ENCODE results near the gene PNLDC1.
"Not testable (repeated sequence)": the region's sequence is repeated elsewhere in the genome, so short reads cannot be mapped to it uniquely, and the experiment has no call there.

Gene PNLDC1

DNA sequence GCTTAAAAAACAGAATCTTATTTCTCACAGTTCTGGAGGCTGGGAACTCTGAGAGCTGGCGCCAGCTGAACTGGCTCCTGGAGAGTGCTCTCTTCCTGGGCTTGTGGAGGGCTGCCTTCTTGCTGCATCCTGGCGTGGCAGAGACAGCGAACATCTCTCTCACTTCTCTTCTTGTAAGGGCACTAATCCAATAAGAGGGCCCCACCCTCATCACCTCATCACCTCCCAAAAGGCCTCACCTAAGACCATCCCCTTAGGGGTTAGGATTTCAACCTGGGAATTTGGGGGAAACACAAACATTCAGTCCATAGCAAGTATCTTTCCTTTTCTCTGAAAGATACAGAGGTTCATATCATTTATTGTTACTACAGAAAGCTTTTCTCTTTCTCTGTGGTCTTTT, 23.9 kb downstream of the PNLDC1 start:
- Histone ChIP-seq H3K4me3 (ENCODE audit: low read depth in 1 of 2, low read length in 2 of 2) (no peak overlapping the region), H3K4me1 (ENCODE audit: control insufficient read depth in 1 of 2, insufficient read depth in 2 of 2, low read length in 2 of 2) (no peaks in the 10 kb centered on the region), H3K36me3 (ENCODE audit: control insufficient read depth in 1 of 2, insufficient read depth in 2 of 2, low read length in 2 of 2) (no peaks in the 10 kb centered on the region), H3K9me3 (ENCODE audit: control insufficient read depth in 1 of 2, low read length in 2 of 2) (no peaks in the 10 kb centered on the region), H3K27me3 (ENCODE audit: low read depth, low read length) (no peaks in the 10 kb centered on the region), H3K27ac (ENCODE audit: low read length) (no peak overlapping the region)

DNA sequence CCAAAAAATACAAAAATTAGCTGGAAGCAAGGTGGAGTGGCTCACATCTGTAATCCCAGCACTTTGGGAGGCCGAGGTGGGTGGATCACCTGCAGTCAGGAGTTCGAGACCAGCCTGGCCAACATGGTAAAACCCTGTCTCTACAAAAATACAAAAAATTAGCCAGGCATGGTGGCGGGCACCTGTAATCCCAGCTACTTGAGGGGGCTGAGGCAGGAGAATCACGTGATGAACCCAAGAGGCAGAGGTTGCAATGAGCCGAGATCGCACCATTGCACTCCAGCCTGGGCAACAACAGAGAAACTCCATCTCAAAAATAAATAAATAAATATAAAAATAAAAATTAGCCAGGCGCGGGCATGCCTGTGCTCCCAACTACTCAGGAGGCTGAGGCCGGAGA, 24.6 kb downstream of the PNLDC1 start:
- H3K9me3 ChIP-seq (ENCODE audit: control insufficient read depth in 1 of 2, low read length in 2 of 2); H3K4me1 ChIP-seq (ENCODE audit: control insufficient read depth in 1 of 2, insufficient read depth in 2 of 2, low read length in 2 of 2); H3K27ac ChIP-seq (ENCODE audit: low read length); H3K27me3 ChIP-seq (ENCODE audit: low read depth, low read length); H3K36me3 ChIP-seq (ENCODE audit: control insufficient read depth in 1 of 2, insufficient read depth in 2 of 2, low read length in 2 of 2); H3K4me3 ChIP-seq (ENCODE audit: low read depth in 1 of 2, low read length in 2 of 2): not testable (repeated sequence)

DNA sequence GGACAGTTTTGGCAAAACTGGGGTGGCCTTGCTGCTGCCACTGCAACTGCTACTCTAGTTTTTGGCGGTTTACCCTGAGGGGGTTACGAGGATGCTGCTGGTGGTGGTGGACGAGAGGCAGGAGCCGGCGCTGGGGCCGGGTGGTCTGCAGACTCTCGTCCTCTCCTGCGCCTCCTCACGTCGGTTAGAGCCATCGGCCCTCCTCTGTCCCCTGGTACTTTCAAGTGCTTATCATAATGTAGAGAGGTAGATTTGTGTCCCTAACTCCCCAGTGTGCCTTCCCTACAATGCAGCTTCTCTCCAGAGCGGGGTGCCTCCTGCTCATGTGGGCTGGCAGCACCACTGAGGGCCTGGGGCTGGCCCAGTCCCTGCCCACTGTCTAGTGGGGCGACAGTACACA, 25.9 kb downstream of the PNLDC1 start:
- Histone ChIP-seq H3K4me3 (ENCODE audit: low read depth in 1 of 2, low read length in 2 of 2) (no peak overlapping the region), H3K27ac (ENCODE audit: low read length) (no peak overlapping the region), H3K27me3 (ENCODE audit: low read depth, low read length) (no peaks in the 10 kb centered on the region), H3K36me3 (ENCODE audit: control insufficient read depth in 1 of 2, insufficient read depth in 2 of 2, low read length in 2 of 2) (no peaks in the 10 kb centered on the region), H3K9me3 (ENCODE audit: control insufficient read depth in 1 of 2, low read length in 2 of 2) (no peaks in the 10 kb centered on the region), H3K4me1 (ENCODE audit: control insufficient read depth in 1 of 2, insufficient read depth in 2 of 2, low read length in 2 of 2) (no peaks in the 10 kb centered on the region)

- H3K9me3 ChIP-seq (ENCODE audit: control insufficient read depth in 1 of 2, low read length in 2 of 2) = no peaks in the 10 kb centered on the region
- no peaks in the 10 kb centered on the region for H3K27me3 ChIP-seq (ENCODE audit: low read depth, low read length)
- no peak overlapping the region for H3K4me3 ChIP-seq (ENCODE audit: low read depth in 1 of 2, low read length in 2 of 2)
- H3K4me1 ChIP-seq (ENCODE audit: control insufficient read depth in 1 of 2, insufficient read depth in 2 of 2, low read length in 2 of 2) = no peaks in the 10 kb centered on the region
- no peak overlapping the region for H3K27ac ChIP-seq (ENCODE audit: low read length)
- H3K36me3 ChIP-seq (ENCODE audit: control insufficient read depth in 1 of 2, insufficient read depth in 2 of 2, low read length in 2 of 2) = no peaks in the 10 kb centered on the region
Observed at GRCh38 chr6:159826968-159827647, 27.0 kb downstream of the PNLDC1 start.

DNA sequence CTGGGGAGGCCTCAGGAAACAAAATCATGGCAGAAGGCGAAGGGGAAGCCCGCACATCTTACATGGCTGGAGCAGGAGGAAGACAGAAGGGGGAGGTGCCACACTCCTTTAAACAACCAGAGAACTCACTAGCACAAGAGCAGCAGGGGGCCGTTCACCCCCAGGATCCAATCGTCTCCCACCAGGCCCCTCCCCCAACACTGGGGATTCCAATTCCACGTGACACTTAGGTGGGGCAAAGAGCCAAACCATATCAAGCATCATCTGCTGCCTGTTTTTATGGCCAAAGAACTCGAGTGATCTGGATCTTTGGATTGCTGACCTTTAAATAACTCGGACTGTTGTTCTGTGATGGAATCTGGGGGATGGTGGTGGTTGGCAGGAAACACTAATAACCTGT, 28.0 kb downstream of the PNLDC1 start:
- Histone ChIP-seq H3K4me1 (ENCODE audit: control insufficient read depth in 1 of 2, insufficient read depth in 2 of 2, low read length in 2 of 2) (no peaks in the 10 kb centered on the region), H3K9me3 (ENCODE audit: control insufficient read depth in 1 of 2, low read length in 2 of 2) (no peaks in the 10 kb centered on the region), H3K27ac (ENCODE audit: low read length) (no peak overlapping the region), H3K36me3 (ENCODE audit: control insufficient read depth in 1 of 2, insufficient read depth in 2 of 2, low read length in 2 of 2) (no peaks in the 10 kb centered on the region), H3K4me3 (ENCODE audit: low read depth in 1 of 2, low read length in 2 of 2) (no peak overlapping the region), H3K27me3 (ENCODE audit: low read depth, low read length) (no peaks in the 10 kb centered on the region)

- no peaks in the 10 kb centered on the region for H3K27me3 ChIP-seq (ENCODE audit: low read depth, low read length)
- no peak overlapping the region for H3K4me3 ChIP-seq (ENCODE audit: low read depth in 1 of 2, low read length in 2 of 2)
- no peaks in the 10 kb centered on the region for H3K9me3 ChIP-seq (ENCODE audit: control insufficient read depth in 1 of 2, low read length in 2 of 2)
- H3K27ac ChIP-seq (ENCODE audit: low read length) = no peak overlapping the region
- H3K4me1 ChIP-seq (ENCODE audit: control insufficient read depth in 1 of 2, insufficient read depth in 2 of 2, low read length in 2 of 2) = no peaks in the 10 kb centered on the region
- no peaks in the 10 kb centered on the region for H3K36me3 ChIP-seq (ENCODE audit: control insufficient read depth in 1 of 2, insufficient read depth in 2 of 2, low read length in 2 of 2)
Observed at GRCh38 chr6:159829526-159829925, 29.4 kb downstream of the PNLDC1 start.

GRCh38 chr6:159830501-159831372, 30.7 kb downstream of the PNLDC1 start:
- no peak overlapping the region for H3K4me3 ChIP-seq (ENCODE audit: low read depth in 1 of 2, low read length in 2 of 2)
- no peak overlapping the region for H3K27ac ChIP-seq (ENCODE audit: low read length)
- no peaks in the 10 kb centered on the region for H3K27me3 ChIP-seq (ENCODE audit: low read depth, low read length)
- no peaks in the 10 kb centered on the region for H3K4me1 ChIP-seq (ENCODE audit: control insufficient read depth in 1 of 2, insufficient read depth in 2 of 2, low read length in 2 of 2)
- no peaks in the 10 kb centered on the region for H3K9me3 ChIP-seq (ENCODE audit: control insufficient read depth in 1 of 2, low read length in 2 of 2)
- no peaks in the 10 kb centered on the region for H3K36me3 ChIP-seq (ENCODE audit: control insufficient read depth in 1 of 2, insufficient read depth in 2 of 2, low read length in 2 of 2)

GRCh38 chr6:159831373-159831679, 31.2 kb downstream of the PNLDC1 start:
- H3K27me3 ChIP-seq (ENCODE audit: low read depth, low read length) = no peaks in the 10 kb centered on the region
- no peaks in the 10 kb centered on the region for H3K9me3 ChIP-seq (ENCODE audit: control insufficient read depth in 1 of 2, low read length in 2 of 2)
- no peak overlapping the region for H3K27ac ChIP-seq (ENCODE audit: low read length)
- no peaks in the 10 kb centered on the region for H3K36me3 ChIP-seq (ENCODE audit: control insufficient read depth in 1 of 2, insufficient read depth in 2 of 2, low read length in 2 of 2)
- no peak overlapping the region for H3K4me3 ChIP-seq (ENCODE audit: low read depth in 1 of 2, low read length in 2 of 2)
- no peaks in the 10 kb centered on the region for H3K4me1 ChIP-seq (ENCODE audit: control insufficient read depth in 1 of 2, insufficient read depth in 2 of 2, low read length in 2 of 2)

- H3K27ac ChIP-seq (ENCODE audit: low read length) = no peak overlapping the region
- H3K27me3 ChIP-seq (ENCODE audit: low read depth, low read length) = no peaks in the 10 kb centered on the region
- no peaks in the 10 kb centered on the region for H3K36me3 ChIP-seq (ENCODE audit: control insufficient read depth in 1 of 2, insufficient read depth in 2 of 2, low read length in 2 of 2)
- H3K4me3 ChIP-seq (ENCODE audit: low read depth in 1 of 2, low read length in 2 of 2) = no peak overlapping the region
- no peaks in the 10 kb centered on the region for H3K9me3 ChIP-seq (ENCODE audit: control insufficient read depth in 1 of 2, low read length in 2 of 2)
- no peaks in the 10 kb centered on the region for H3K4me1 ChIP-seq (ENCODE audit: control insufficient read depth in 1 of 2, insufficient read depth in 2 of 2, low read length in 2 of 2)
Observed at GRCh38 chr6:159832946-159833345, 32.9 kb downstream of the PNLDC1 start.

DNA sequence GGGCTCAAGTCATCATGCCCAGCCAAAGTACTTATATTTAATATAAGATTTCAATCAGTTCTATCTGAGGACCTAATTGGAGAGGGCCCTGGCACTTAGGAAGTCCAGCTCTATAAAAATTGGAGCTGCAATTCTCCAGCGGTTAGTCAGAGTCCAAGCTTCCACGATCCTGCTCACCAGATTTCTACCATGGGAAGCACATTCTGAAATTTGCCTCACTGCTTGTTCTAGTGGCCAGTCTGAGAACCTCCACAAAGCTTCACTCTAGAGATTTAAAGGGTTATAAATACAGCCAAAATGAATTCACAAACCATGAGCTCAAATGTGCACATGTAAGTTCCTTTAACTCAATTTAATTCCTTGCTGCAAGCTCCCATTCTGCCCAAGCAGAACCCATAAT, 33.5 kb downstream of the PNLDC1 start:
- no peaks in the 10 kb centered on the region for H3K9me3 ChIP-seq (ENCODE audit: control insufficient read depth in 1 of 2, low read length in 2 of 2)
- no peak overlapping the region for H3K27ac ChIP-seq (ENCODE audit: low read length)

GRCh38 chr6:159833997-159834603, 34.0 kb downstream of the PNLDC1 start:
- Histone ChIP-seq H3K9me3 (ENCODE audit: control insufficient read depth in 1 of 2, low read length in 2 of 2) (no peaks in the 10 kb centered on the region), H3K4me3 (ENCODE audit: low read depth in 1 of 2, low read length in 2 of 2) (no peak overlapping the region), H3K27ac (ENCODE audit: low read length) (no peak overlapping the region), H3K36me3 (ENCODE audit: control insufficient read depth in 1 of 2, insufficient read depth in 2 of 2, low read length in 2 of 2) (no peaks in the 10 kb centered on the region), H3K4me1 (ENCODE audit: control insufficient read depth in 1 of 2, insufficient read depth in 2 of 2, low read length in 2 of 2) (no peaks in the 10 kb centered on the region), H3K27me3 (ENCODE audit: low read depth, low read length) (no peaks in the 10 kb centered on the region)

More for the DNA sequence above, 33.5 kb downstream of the PNLDC1 start:
- Histone ChIP-seq H3K4me3 (ENCODE audit: low read depth in 1 of 2, low read length in 2 of 2) (no peak overlapping the region), H3K4me1 (ENCODE audit: control insufficient read depth in 1 of 2, insufficient read depth in 2 of 2, low read length in 2 of 2) (no peaks in the 10 kb centered on the region), H3K27me3 (ENCODE audit: low read depth, low read length) (no peaks in the 10 kb centered on the region), H3K36me3 (ENCODE audit: control insufficient read depth in 1 of 2, insufficient read depth in 2 of 2, low read length in 2 of 2) (no peaks in the 10 kb centered on the region)
